Lung (tissue), 12 donors: Measurements from ENCODE around the gene HGS. TPM values are rescaled to one million over a fixed set of nuclear protein-coding genes. Genes with fewer than 3 reads are reported as not detected.

ENCODE experiments used
- ATAC-seq: fragments of 200-7000 bp; cut with Tn5 transposase; one replicate; pipeline ENCODE4 v1.9.1; 2020; ENCODE audit warnings: moderate number of reproducible peaks; ENCODE audit not compliant: insufficient read depth, low FRiP score
- DNase-seq, 3 donors: peaks; one replicate each; pipeline ENCODE4 v3.0.0-alpha.2; 2013 to 2017
- H3K27ac ChIP-seq, 2 donors: one replicate each; pipeline ENCODE4 v1.5.1; 2013; ENCODE audit warnings: mild to moderate bottlenecking in 2 of 2, moderate library complexity in 2 of 2, control low read depth in 1 of 2, inconsistent platforms in 1 of 2, low read depth in 1 of 2, low read length in 1 of 2
- H3K27me3 ChIP-seq, 3 donors: one replicate each; pipeline ENCODE4 v1.5.1; 2013; ENCODE audit warnings: low read length in 2 of 3; ENCODE audit not compliant: control insufficient read depth in 3 of 3, insufficient read depth in 3 of 3
- H3K36me3 ChIP-seq, 4 donors: one replicate each; pipeline ENCODE4 v1.5.1; 2013; ENCODE audit warnings: low read length in 4 of 4, mild to moderate bottlenecking in 1 of 4, moderate library complexity in 1 of 4; ENCODE audit not compliant: control insufficient read depth in 4 of 4, insufficient read depth in 4 of 4
- H3K4me1 ChIP-seq, 5 donors: one replicate each; pipeline ENCODE4 v1.5.1; 2013; ENCODE audit warnings: low read length in 5 of 5, mild to moderate bottlenecking in 2 of 5, moderate library complexity in 1 of 5; ENCODE audit not compliant: control insufficient read depth in 5 of 5, insufficient read depth in 5 of 5
- H3K4me3 ChIP-seq: one replicate; pipeline ENCODE4 v1.5.1; 2013; ENCODE audit warnings: mild to moderate bottlenecking, control low read depth, moderate library complexity
- H3K9ac ChIP-seq, 2 donors: one replicate each; pipeline ENCODE4 v1.5.1; 2013; ENCODE audit warnings: low read length in 2 of 2, control low read depth in 1 of 2; ENCODE audit not compliant: insufficient read depth in 1 of 2
- H3K9me3 ChIP-seq, 4 donors: one replicate each; pipeline ENCODE4 v1.5.1; 2013; ENCODE audit warnings: low read length in 3 of 4, mild to moderate bottlenecking in 1 of 4, moderate library complexity in 1 of 4; ENCODE audit not compliant: control insufficient read depth in 4 of 4, insufficient read depth in 3 of 4
- CTCF ChIP-seq: IDR thresholded peaks from 2 replicates; pipeline ENCODE4 v1.5.1; 2012; ENCODE audit warnings: mild to moderate bottlenecking; ENCODE audit errors: control extremely low read depth, extremely low read depth
- WGBS, 2 donors: extraction: QIAGEN DNeasy Blood & Tissue Kit; methylation state at CpG; one replicate each; pipeline ENCODE4 v1.1.7; 2013; 5-methylcytosine and 5-hydroxymethylcytosine counted together
- polyA plus RNA-seq, 2 donors: library from polyadenylated mRNA; stranded (reverse); fragments of 200-250 nt; gene quantifications; one replicate each; pipeline ENCODE4 v1.2.1, GENCODE V29; 2013
- total RNA-seq, 2 donors: library from RNA; depleted of rRNA in 1 of 2; stranded (reverse); fragments of >200 nt in 1 of 2; gene quantifications; one replicate each; pipeline ENCODE4 v1.2.1, GENCODE V29; 2014 to 2021
- donor health status: control.
- donor health status: control.
- donor health status: Bipolar disorder and iron deficiency.
- donor health status: healthy.
- donor health status: DM: yes; HTN: yes; CAD: no.

The HGS gene
- total and polyA plus RNA-seq, 4 donors = 51.5 to 128 (median 108) TPM

- H3K9me3 ChIP-seq = no peaks in the 10 kb centered on the region
- H3K36me3 ChIP-seq = peaks cover 8 to 94% (median 36%) of the 10 kb centered on the region in 4 donors
- H3K4me1 ChIP-seq = no peaks in the 10 kb centered on the region
- DNase-seq (no peak), ATAC-seq (no peak)
- H3K27me3 ChIP-seq = no peaks in the 10 kb centered on the region
- no peak overlapping the region for H3K4me3 ChIP-seq
- TF ChIP-seq CTCF = no peak
- no peak overlapping the region for H3K9ac ChIP-seq
- H3K27ac ChIP-seq = no peak overlapping the region
- 92% methylated on average over 31 to 35 of the region's 35 CpGs for WGBS, 2 donors
Observed at GRCh38 chr17:81693509-81694210, 9.8 kb downstream of the HGS start.

- Histone ChIP-seq H3K4me1 (no peaks in the 10 kb centered on the region), H3K9me3 (no peaks in the 10 kb centered on the region), H3K4me3 (no peak overlapping the region), H3K9ac (no peak overlapping the region), H3K36me3 (peaks cover 11 to 87% (median 34%) of the 10 kb centered on the region in 4 donors), H3K27me3 (no peaks in the 10 kb centered on the region), H3K27ac (no peak overlapping the region)
- TF ChIP-seq CTCF = no peak
- WGBS, 2 donors = 96% methylated on average over 19 of the region's 19 CpGs
- DNase-seq (no peak), ATAC-seq (no peak)
Observed at GRCh38 chr17:81694810-81695209, 11.0 kb downstream of the HGS start.

- DNase-seq (no peak), ATAC-seq (no peak)
- H3K36me3 ChIP-seq = peaks cover 11 to 83% (median 34%) of the 10 kb centered on the region in 4 donors
- H3K9ac ChIP-seq = no peak overlapping the region
- TF ChIP-seq CTCF = no peak
- H3K9me3 ChIP-seq = no peaks in the 10 kb centered on the region
- H3K4me3 ChIP-seq = no peak overlapping the region
- WGBS, 2 donors = 93% methylated on average over 6 of the region's 6 CpGs
- no peaks in the 10 kb centered on the region for H3K4me1 ChIP-seq
- H3K27ac ChIP-seq = no peak overlapping the region
- no peaks in the 10 kb centered on the region for H3K27me3 ChIP-seq
Observed at GRCh38 chr17:81695211-81695610, 11.4 kb downstream of the HGS start.

GRCh38 chr17:81695801-81696200 is 12.0 kb downstream of the HGS start:
- DNase-seq = no peak
- WGBS, 2 donors = 93 to 95% methylated on average over 22 of the region's 22 CpGs
- Histone ChIP-seq H3K4me3 (no peak overlapping the region), H3K9me3 (no peaks in the 10 kb centered on the region), H3K9ac (no peak overlapping the region), H3K36me3 (peaks cover 11 to 83% (median 34%) of the 10 kb centered on the region in 4 donors), H3K27ac (no peak overlapping the region), H3K4me1 (peaks cover 0 to 1% (median 0%) of the 10 kb centered on the region in 5 donors), H3K27me3 (no peaks in the 10 kb centered on the region)
- ATAC-seq = no peak
- no peak for TF ChIP-seq CTCF
